B cell (primary cell): Measurements from ENCODE around the gene SLC26A1. TPM values are rescaled to one million over a fixed set of nuclear protein-coding genes. Genes with fewer than 3 reads are reported as not detected.
"Not testable (repeated sequence)": the region's sequence is repeated elsewhere in the genome, so short reads cannot be mapped to it uniquely, and the experiment has no call there.

Source experiments
- ATAC-seq: fragments of 200-7000 bp; cut with Tn5 transposase; one replicate; pipeline ENCODE4 v1.10.0; 2021; ENCODE audit warnings: low read depth, mild to moderate bottlenecking, moderate number of reproducible peaks, moderate library complexity
- CTCF ChIA-PET: fragments of 350-600 bp; sonication (Branson Sonifier 250); formaldehyde crosslinking; loops from one replicate; lab custom pipeline; 2021; ENCODE audit warnings: antibody characterized with exemption, inconsistent platforms; lab: Charles Lee
- POLR2A ChIA-PET: fragments of 350-600 bp; sonication (Branson Sonifier 250); formaldehyde crosslinking; loops from one replicate; lab custom pipeline; 2021; ENCODE audit warnings: antibody characterized with exemption; lab: Charles Lee
- DNase-seq: peaks from one replicate; pipeline ENCODE4 v3.0.0; 2013
- H2AFZ ChIP-seq: 2 replicates; pipeline ENCODE4 v1.6.1; 2012; ENCODE audit warnings: mild to moderate bottlenecking, low read depth, low read length; ENCODE audit not compliant: insufficient read depth, poor library complexity, severe bottlenecking
- H3K27ac ChIP-seq, 2 donors: 1 replicate in 1 of 2; 2 replicates in 1 of 2; pipeline ENCODE4 v1.5.1; 2012 to 2013; ENCODE audit warnings: low read length in 2 of 2, mild to moderate bottlenecking in 2 of 2, moderate library complexity in 1 of 2
- H3K27me3 ChIP-seq, 4 experiments: fragments of 200-600 bp in 1 of 4; sonication (generic) in 1 of 4; replicated peaks in 1 of 4; 1 replicate in 2 of 4; 2 replicates in 2 of 4; pipeline versions ENCODE4 v1.6.1 to v1.7.0; 2013 to 2016; ENCODE audit warnings: low read length in 3 of 4, mild to moderate bottlenecking in 2 of 4, mixed read lengths in 1 of 4, moderate library complexity in 1 of 4; ENCODE audit not compliant: insufficient read depth in 4 of 4, control insufficient read depth in 3 of 4; ENCODE audit errors: control extremely low read depth in 1 of 4
- H3K36me3 ChIP-seq, 2 experiments: replicated peaks in 1 of 2; 1 replicate in 1 of 2; 2 replicates in 1 of 2; pipeline versions ENCODE4 v1.6.1 to v1.7.1; 2013; ENCODE audit warnings: low read length in 1 of 2; ENCODE audit not compliant: insufficient read depth in 2 of 2, control insufficient read depth in 1 of 2; ENCODE audit errors: control extremely low read depth in 1 of 2, extremely low read depth in 1 of 2
- H3K4me1 ChIP-seq, 2 donors: fragments of 200-600 bp in 1 of 2; sonication (generic) in 1 of 2; 1 replicate in 1 of 2; 2 replicates in 1 of 2; pipeline versions ENCODE4 v1.5.1 to v1.6.1; 2013 to 2017; ENCODE audit warnings: low read length in 2 of 2; ENCODE audit not compliant: control insufficient read depth in 2 of 2, insufficient read depth in 2 of 2
- H3K4me2 ChIP-seq: replicated peaks from 2 replicates; pipeline ENCODE3; 2012; ENCODE audit warnings: mild to moderate bottlenecking, low read depth, low read length; ENCODE audit not compliant: poor library complexity, severe bottlenecking
- H3K4me3 ChIP-seq, 5 experiments: fragments of 200-600 bp in 1 of 5; sonication (generic) in 1 of 5; 1 replicate in 3 of 5; 2 replicates in 2 of 5; pipeline versions ENCODE4 v1.5.1 to v1.7.0; 2011 to 2016; ENCODE audit warnings: low read length in 4 of 5, mild to moderate bottlenecking in 4 of 5, low read depth in 2 of 5, control low read depth in 1 of 5, moderate library complexity in 1 of 5; ENCODE audit not compliant: insufficient read depth in 1 of 5; ENCODE audit errors: control extremely low read depth in 1 of 5, extremely low read depth in 1 of 5
- H3K79me2 ChIP-seq: fragments of 200-600 bp; sonication (generic); one replicate; pipeline ENCODE4 v1.6.0; 2016; ENCODE audit warnings: low read length; ENCODE audit not compliant: control insufficient read depth, insufficient read depth
- H3K9ac ChIP-seq: fragments of 200-600 bp; sonication (generic); 2 replicates; pipeline ENCODE4 v1.6.1; 2017; ENCODE audit warnings: mild to moderate bottlenecking, low read length, moderate library complexity
- H3K9me3 ChIP-seq, 3 donors: one replicate each; pipeline versions ENCODE4 v1.6.1 to v1.7.1; 2013; ENCODE audit warnings: low read length in 2 of 3; ENCODE audit not compliant: control insufficient read depth in 2 of 3, insufficient read depth in 1 of 3; ENCODE audit errors: control extremely low read depth in 1 of 3
- H4K20me1 ChIP-seq: 2 replicates; pipeline ENCODE4 v1.6.0; 2012; ENCODE audit warnings: mild to moderate bottlenecking, low read length; ENCODE audit not compliant: insufficient read depth, control insufficient read depth, poor library complexity, severe bottlenecking
- H3K27ac Mint-ChIP-seq: one replicate; pipeline ENCODE4 v1.8.0; 2021; ENCODE audit warnings: mixed read lengths
- H3K27me3 Mint-ChIP-seq: one replicate; pipeline ENCODE4 v1.8.0; 2021; ENCODE audit warnings: mixed read lengths
- H3K4me1 Mint-ChIP-seq: one replicate; pipeline ENCODE4 v1.8.0; 2021; ENCODE audit warnings: mixed read lengths
- H3K4me3 Mint-ChIP-seq: one replicate; pipeline ENCODE4 v1.8.0; 2021; ENCODE audit warnings: mixed read lengths
- H3K9me3 Mint-ChIP-seq: one replicate; pipeline ENCODE4 v1.8.0; 2022; ENCODE audit warnings: mixed read lengths; ENCODE audit not compliant: insufficient read depth
- CTCF ChIP-seq: fragments of 200-600 bp; IDR thresholded peaks from one replicate; pipeline ENCODE4 v1.8.0; 2022; ENCODE audit warnings: antibody characterized with exemption, mild to moderate bottlenecking
- EZH2 ChIP-seq: IDR thresholded peaks from 2 replicates; pipeline ENCODE4 v1.6.1; 2012; ENCODE audit warnings: borderline replicate concordance, low read depth, mild to moderate bottlenecking, moderate library complexity, low read length; ENCODE audit not compliant: insufficient read depth, poor library complexity, severe bottlenecking
- WGBS: methylation state at CpG from one replicate; pipeline ENCODE4 v1.1.5; 2013; ENCODE audit warnings: missing lambda C conversion rate; ENCODE audit not compliant: insufficient coverage; 5-methylcytosine and 5-hydroxymethylcytosine counted together
- intact Hi-C: fragments of 100-400 bp; cut with micrococcal nuclease; formaldehyde crosslinking; loops from one replicate; pipeline ENCODE4 v1.10.0; 2022
- polyA plus RNA-seq: library from polyadenylated mRNA; depleted of rRNA; stranded (reverse); fragments of >200 nt; gene quantifications from 2 replicates; pipeline ENCODE4 v1.2.3, GENCODE V29; 2012
- total RNA-seq, 2 donors: library from RNA; stranded (reverse); fragments of 120-200 nt in 1 of 2; gene quantifications; 1 replicate in 1 of 2; 2 replicates in 1 of 2; pipeline versions ENCODE4 v1.2.3 to v1.2.4, GENCODE V29; 2013 to 2022

Gene SLC26A1
- total and polyA plus RNA-seq, 2 donors (not counting 1 experiment from before 2014, with no cell fraction given) = 0.03 to 1.1 TPM

GRCh38 chr4:982291-982690, 10.9 kb downstream of the SLC26A1 start:
- Mint-ChIP-seq H3K4me1 (peaks cover 17% of the 10 kb centered on the region), H3K27ac (no peak overlapping the region), H3K4me3 (no peak overlapping the region), H3K27me3 (no peaks in the 10 kb centered on the region), H3K9me3 (no peaks in the 10 kb centered on the region)
- no peak overlapping the region for H3K4me3 ChIP-seq
- no peak overlapping the region for H3K27ac ChIP-seq
- CTCF ChIA-PET = no interaction called here
- peaks cover 18 to 19% of the 10 kb centered on the region in 2 donors for H3K4me1 ChIP-seq
- H3K9ac ChIP-seq = no peak overlapping the region
- POLR2A ChIA-PET = no interaction called here
- ATAC-seq (no peak), DNase-seq (no peak)
- H4K20me1 ChIP-seq = peaks cover 2% of the 10 kb centered on the region
- intact Hi-C loops = loop anchor here (10.0 kb wide), 1 partner anchor 737 kb away; no protein-coding TSS in a partner anchor
- peaks cover 12% of the 10 kb centered on the region for H3K79me2 ChIP-seq
- H2AFZ ChIP-seq = no peak overlapping the region
- no peaks in the 10 kb centered on the region for H3K36me3 ChIP-seq
- TF ChIP-seq EZH2 (no peak), CTCF (no peak)
- H3K4me2 ChIP-seq = no peak overlapping the region
- no peaks in the 10 kb centered on the region for H3K9me3 ChIP-seq
- WGBS = 92% methylated on average over 17 of the region's 17 CpGs
- no peaks in the 10 kb centered on the region for H3K27me3 ChIP-seq

GRCh38 chr4:978957-979701, 14.1 kb downstream of the SLC26A1 start:
- no peak overlapping the region for H2AFZ ChIP-seq
- TF ChIP-seq CTCF = no peak
- TF ChIP-seq EZH2 = no peak
- no peak overlapping the region for H3K27ac ChIP-seq
- H3K4me3 ChIP-seq = no peak overlapping the region
- ChIA-PET CTCF (no interaction called here), POLR2A (no interaction called here)
- no peaks in the 10 kb centered on the region for H3K36me3 ChIP-seq
- peaks cover 0 to 14% (median 0%) of the 10 kb centered on the region in 3 donors for H3K9me3 ChIP-seq
- no peaks in the 10 kb centered on the region for H3K9me3 Mint-ChIP-seq
- no peak overlapping the region for H3K9ac ChIP-seq
- no peak overlapping the region for H3K4me2 ChIP-seq
- peaks cover 6% of the 10 kb centered on the region for H3K79me2 ChIP-seq
- no peak overlapping the region for H3K27ac Mint-ChIP-seq
- WGBS = 70% methylated on average over 12 of the region's 20 CpGs
- H3K4me3 Mint-ChIP-seq = no peak overlapping the region
- no peaks in the 10 kb centered on the region for H3K4me1 ChIP-seq
- no peaks in the 10 kb centered on the region for H3K27me3 ChIP-seq
- no peaks in the 10 kb centered on the region for H3K4me1 Mint-ChIP-seq
- DNase-seq (no peak), ATAC-seq (no peak)
- H4K20me1 ChIP-seq = peaks cover 2% of the 10 kb centered on the region
- intact Hi-C loops = no loop called here
- H3K27me3 Mint-ChIP-seq = no peaks in the 10 kb centered on the region

GRCh38 chr4:976016-976415, 17.2 kb downstream of the SLC26A1 start:
- H3K4me1 ChIP-seq = peaks cover 10 to 16% of the 10 kb centered on the region in 2 donors
- no CpG with 5 or more reads among the region's 25 CpGs for WGBS
- H3K4me1 Mint-ChIP-seq, H3K9ac ChIP-seq, H3K27me3 ChIP-seq, CTCF ChIA-PET, H3K27me3 Mint-ChIP-seq, POLR2A ChIA-PET, H3K4me2 ChIP-seq, H3K27ac ChIP-seq, H3K4me3 Mint-ChIP-seq, DNase-seq, H3K9me3 Mint-ChIP-seq, H3K27ac Mint-ChIP-seq, H3K4me3 ChIP-seq, H2AFZ ChIP-seq, ATAC-seq, H3K36me3 ChIP-seq, H3K79me2 ChIP-seq, intact Hi-C loops: not testable (repeated sequence)
- H4K20me1 ChIP-seq = peaks cover 26% of the 10 kb centered on the region
- H3K9me3 ChIP-seq = peaks cover 0 to 15% (median 0%) of the 10 kb centered on the region in 3 donors
